LoVo (cell line): ENCODE results near the gene IGFBP7.

Source experiments
- DNase-seq: peaks from one replicate; pipeline ENCODE4 v3.0.0-alpha.2; 2016; ENCODE audit warnings: low spot score

IGFBP7 gene

DNA sequence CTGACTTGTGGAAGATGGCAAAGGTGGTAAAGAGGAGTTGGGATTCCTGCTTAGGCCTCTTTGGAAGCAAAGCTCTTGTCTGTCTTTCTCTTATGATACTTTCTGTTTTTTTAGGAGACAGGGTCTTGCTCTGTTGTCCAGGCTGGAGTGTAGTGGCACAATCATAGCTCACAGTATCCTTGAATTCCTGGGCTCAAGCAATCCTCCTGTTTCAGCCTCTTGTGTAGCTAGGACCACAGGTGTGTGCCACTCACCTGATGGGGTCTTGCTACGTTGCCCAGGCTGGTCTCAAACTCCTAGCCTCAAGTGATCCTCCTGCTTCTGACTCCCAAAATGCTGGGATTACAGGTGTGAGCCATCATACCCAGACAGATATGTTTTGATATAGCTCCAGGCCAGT is 19.3 kb upstream of the IGFBP7 start:
- DNase-seq: no peak

DNA sequence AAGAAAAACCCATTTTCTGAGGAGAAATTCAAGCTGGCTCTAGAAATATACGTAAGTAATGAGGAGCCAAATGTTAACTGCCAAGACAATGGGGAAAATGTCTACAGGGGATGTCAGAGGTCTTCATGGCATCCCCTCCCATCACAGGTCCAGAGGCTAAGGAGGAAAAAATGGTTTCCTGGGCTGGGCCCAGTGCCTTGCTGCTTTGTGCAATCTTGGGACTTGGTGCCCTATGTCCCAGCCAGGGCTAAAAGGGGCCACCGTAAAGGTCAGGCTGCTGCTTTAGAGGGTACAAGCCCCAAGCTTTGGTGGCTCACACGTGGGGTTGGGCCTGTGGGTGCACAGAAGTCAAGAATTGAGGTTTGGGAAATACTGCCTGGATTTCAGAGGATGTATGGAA is 17.2 kb upstream of the IGFBP7 start:
- DNase-seq: no peak

DNA sequence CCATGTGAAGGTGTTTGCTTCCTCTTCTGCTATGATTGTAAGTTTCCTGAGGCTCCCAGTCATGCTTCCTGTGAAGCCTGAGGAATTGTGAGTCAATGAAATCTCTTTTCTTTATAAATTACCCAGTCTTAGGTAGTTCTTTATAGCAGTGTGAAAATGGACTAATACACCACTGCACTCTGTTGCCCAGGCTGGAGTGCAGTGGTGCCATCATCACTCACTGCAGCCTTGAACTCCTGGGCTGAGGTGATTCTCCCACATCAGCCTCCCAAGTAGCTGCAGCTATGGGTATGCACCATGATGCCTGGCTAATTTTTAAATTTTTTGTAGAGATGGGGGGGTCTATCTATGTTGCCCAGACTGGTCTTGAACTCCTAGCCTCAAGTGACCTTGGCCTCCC is 15.8 kb upstream of the IGFBP7 start:
- DNase-seq: no peak

DNA sequence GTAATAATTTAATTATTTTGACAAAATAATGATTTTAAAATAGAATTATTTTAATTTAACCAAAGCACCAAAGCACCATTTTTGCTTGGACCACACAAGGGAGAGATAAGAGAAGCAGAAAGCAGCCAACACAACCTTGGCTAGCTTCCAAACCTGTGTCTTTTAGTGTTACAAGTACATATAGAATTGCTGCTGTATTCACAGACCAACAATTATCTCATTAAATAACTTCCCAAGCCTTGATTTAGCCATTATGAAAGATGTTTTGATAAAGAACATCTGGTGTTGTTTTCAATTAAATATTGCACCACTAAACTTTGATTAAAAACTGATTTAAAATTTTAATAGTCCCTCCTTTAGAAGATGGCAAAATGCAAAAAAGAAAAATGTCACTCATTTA is 14.0 kb upstream of the IGFBP7 start:
- DNase-seq: no peak

GRCh38 chr4:57122959-57123358 is 12.8 kb upstream of the IGFBP7 start:
- DNase-seq: no peak

DNA sequence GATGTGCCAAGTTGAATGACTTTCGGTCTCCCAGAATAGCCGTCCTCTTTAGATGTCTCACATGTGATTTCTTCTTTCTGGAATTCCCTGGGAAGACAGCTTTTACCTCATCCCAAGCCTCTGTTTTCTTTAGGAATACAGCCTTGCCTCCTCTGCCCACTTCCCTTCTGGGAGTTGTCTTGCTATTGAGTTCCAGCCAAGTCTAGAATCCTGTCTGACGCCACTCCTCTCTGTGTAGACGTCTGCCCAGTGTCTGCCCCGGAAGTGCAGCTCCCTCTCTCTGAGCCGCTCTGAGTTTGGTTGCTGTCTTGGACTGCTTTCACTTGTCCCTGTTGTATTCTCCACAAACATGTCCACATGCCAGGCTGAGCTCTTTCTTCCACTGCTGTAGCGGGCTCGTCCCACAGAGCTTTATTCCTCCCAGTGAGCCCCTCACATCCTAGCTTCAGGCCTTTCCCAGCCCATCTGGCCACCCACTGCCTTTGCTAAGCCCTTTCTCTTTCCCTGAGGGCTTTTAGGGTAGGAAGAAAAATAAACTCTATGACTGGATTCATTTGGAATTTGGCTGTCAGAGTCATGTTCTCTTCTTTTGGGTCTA is 9.0 kb upstream of the IGFBP7 start:
- DNase-seq: no peak

DNA sequence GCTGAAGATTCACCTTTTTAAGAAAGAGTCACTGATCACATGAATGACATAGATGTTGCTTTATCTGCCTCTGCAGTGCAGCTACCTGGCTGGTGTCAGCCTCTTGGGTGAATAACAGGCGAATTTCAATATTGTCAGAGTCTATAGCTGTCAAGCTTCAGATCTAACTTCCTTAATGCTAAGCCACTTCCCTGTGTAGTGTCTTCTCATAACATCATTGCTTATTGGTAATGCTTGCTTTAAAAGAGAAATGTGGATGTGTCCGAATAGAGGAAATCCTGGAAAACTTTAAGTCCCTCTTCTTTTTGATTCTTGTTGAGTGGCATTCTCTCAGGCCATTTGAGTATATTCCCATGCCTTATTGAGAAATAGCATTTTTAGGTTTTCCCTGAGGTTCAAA is 7.3 kb upstream of the IGFBP7 start:
- no peak for DNase-seq

DNA sequence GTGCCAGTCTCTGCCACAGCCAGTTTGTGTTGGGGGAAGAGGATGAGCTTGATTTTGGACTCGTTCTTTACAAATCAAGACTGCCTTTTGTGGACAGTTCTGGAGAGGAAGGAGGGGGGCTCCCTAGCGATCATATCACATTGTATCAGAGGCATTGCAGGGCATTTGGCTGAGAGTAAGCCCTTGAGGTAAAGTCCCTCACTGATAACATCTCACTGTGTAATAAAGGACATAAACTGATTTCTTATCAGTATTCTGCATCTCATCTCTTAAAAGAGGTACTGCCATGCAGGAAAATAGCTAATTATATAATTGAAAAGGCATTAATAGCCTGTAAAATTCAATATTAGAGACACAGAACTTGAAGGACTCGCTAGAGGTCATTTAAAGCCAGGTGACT is 6.1 kb upstream of the IGFBP7 start:
- DNase-seq: no peak

- no peak for DNase-seq
Measured at GRCh38 chr4:57114973-57115372, 4.8 kb upstream of the IGFBP7 start.

DNA sequence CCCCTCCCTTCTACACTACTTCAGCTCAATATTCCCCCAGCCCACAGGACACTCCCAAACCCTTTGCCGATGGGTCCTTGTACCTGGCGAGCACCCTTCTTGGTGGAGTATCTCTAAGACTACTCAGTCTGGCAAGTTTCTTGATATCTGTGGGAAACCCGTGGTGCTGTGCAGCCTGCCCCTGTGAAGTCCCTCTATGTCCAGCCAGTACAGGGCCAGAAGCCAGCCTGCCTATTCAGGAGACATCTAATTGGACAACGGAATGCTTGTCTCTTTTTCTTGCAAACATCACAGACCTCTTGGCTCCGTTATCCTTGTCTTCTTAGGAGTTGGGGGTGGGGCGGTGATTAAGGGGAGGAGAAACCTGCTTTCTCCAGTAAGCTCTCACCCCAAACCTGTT is 3.7 kb upstream of the IGFBP7 start:
- DNase-seq: no peak

GRCh38 chr4:57110640-57111511 is 691 bp upstream of the IGFBP7 start:
- DNase-seq: no peak

- no peak for DNase-seq
Measured at GRCh38 chr4:57109411-57109846, 756 bp downstream of the IGFBP7 start.

GRCh38 chr4:57106181-57106580 is 4.0 kb downstream of the IGFBP7 start:
- DNase-seq: no peak

GRCh38 chr4:57104706-57105560 is 5.3 kb downstream of the IGFBP7 start:
- no peak for DNase-seq

DNA sequence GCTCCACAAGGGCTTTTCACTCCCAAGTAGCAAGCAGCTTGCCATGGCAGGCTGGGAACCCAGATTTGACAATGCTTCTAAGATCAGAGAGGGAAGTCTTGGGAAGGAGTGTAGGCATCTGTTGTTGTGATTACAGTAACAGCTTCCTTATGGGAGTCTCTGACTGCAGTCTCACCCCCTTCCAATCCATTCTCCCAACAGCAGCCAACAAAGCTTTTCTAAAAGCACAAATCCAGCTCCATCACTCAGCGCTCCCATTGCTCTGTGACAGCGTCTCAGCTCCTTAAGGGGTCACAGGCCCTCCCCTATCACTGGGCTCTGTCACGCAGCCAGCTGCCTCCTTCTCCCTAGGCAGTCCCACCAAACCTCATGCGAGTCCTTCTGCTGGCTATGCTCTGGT is 7.1 kb downstream of the IGFBP7 start:
- no peak for DNase-seq

DNA sequence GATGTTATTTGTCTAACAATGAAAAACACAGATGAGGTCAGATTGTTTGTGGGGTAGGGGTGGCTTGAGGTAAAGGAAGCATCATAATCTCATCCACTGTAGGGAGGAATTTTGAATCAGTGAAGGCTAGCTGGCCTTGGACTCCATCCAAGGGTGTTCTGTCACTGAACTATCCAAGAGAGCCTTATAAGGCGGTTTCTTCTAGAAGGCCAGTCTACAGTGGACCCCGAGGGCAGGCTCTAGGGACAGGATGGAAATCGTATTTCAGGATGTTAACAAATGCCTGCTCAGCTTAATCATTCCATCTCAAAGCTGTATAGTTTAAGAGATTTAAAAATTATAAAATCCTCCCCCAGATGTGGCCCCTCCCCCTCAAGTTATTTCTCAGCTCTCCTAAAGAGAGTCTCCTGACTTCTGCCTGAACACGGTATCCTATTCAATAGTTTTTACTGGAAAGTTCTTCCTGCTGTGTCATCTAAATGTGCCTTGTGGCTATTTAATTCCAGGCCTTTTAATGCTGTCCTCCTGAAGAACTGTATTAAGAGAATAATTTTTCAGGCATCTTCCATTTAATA is 8.0 kb downstream of the IGFBP7 start:
- DNase-seq: no peak

GRCh38 chr4:57100979-57101651 is 9.1 kb downstream of the IGFBP7 start:
- no peak for DNase-seq

DNA sequence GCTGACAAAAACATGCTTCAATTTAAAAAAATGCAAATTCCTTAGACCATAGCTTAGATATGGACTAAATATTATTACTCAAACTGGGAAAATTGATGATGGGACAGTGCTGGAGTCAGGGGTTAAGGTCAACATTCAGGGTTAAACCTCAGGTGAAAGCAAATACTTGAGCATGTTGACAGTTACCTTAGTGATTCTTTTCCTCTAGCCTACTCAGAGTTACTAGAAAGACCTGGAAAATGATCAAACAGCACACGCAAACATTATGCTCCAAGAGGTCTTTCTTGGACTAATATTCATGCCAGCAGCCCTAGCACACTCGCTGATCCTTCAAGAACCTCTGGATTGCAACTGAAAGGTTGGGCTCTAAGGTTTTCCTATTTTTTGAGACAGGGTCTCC is 10.8 kb downstream of the IGFBP7 start:
- DNase-seq: no peak

- no peak for DNase-seq
Measured at GRCh38 chr4:57098941-57099340, 11.2 kb downstream of the IGFBP7 start.

DNA sequence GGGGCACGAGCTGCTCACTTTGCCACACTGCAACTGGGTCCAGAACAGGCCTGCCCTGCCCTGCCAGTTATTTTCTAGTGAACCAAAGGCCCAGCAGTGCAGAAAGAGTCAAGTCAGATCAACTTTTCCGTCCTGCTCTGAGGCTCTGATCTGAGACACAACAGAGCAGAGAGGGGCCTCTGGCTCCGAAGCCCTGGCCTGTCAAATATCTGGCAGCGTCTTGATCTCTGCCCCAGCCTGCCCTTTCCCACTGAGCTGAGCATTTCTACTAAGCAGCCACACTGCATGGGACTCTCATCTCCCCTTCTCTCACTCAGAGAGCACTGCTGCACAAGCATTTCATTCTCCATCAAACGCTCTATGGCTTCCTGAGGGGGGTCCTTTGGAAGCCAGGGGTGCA is 11.8 kb downstream of the IGFBP7 start:
- DNase-seq: no peak

DNA sequence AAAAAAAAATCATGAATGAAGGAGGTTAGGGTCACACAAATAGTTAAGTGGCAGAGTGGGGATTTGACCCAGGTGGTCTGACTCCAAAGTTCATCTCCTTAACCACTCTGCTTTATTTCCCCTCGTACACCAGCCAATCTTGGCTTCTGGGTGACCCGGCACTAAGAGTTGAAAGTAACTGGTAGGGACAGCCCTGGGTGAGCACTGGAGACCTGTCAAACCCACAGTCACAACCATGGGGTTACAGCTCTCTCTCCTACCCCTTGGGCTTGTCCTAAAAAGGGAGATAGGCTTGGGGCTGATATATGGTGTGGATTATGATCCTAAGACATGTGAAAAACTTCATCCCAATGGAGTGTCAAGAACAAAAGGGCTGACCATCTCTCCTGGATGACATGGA is 12.5 kb downstream of the IGFBP7 start:
- no peak for DNase-seq

DNA sequence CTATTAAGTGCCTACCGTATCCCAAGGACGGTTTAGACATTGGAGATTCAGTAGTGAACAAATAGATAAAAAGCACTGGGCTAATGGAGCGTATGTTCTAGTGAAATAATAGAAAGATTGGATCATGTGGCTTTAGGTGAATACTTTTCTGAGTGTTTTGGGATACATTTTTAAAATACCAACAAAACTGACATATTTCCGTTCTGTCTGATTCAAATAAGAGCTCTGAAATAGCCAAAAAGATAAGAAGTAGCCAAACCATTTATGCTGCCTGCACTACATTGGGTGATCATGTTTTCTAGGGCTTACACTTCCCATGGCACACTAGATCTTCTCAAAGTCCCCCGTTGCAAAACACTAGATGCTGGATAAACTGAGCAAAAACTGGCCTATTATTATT is 14.2 kb downstream of the IGFBP7 start:
- DNase-seq: no peak
